Ishikawa (cell line): ENCODE results near the gene FBXW8.

ENCODE experiments used
- CEBPB ChIP-seq: IDR thresholded peaks from 2 replicates; pipeline ENCODE4 v1.6.1; 2012
- NFIC ChIP-seq: IDR thresholded peaks from 2 replicates; pipeline ENCODE4 v1.6.1; 2012

GRCh38 chr12:117005417-117006046 is 94.8 kb downstream of the FBXW8 start:
- TF ChIP-seq NFIC (no peak), CEBPB (no peak)
